ENCODE data around the gene TBC1D22A.

DNA sequence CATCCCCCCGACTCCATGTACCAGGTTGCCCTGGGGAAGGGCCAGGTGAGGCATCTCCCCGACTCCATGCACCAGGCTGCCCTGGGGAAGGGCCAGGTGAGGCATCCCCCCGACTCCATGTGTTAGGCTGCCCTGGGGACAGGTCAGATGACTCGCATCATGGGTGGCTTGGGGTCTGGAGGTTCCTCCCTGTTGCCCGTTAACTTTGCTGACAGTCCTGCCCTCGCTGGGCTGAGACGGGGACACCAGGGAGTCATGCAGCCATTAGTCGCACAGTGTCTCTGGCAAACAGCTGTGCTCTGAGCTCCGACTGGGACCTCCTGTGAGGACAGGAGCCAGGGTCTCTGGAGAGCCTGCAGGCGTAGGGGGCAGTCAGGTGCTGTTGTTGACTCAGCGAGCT is 336.1 kb downstream of the TBC1D22A start:
- TF ChIP-seq POLR2A (IDR thresholded peaks at IDR 0.05), result no peak
- TF ChIP-seq, protein P1, sequence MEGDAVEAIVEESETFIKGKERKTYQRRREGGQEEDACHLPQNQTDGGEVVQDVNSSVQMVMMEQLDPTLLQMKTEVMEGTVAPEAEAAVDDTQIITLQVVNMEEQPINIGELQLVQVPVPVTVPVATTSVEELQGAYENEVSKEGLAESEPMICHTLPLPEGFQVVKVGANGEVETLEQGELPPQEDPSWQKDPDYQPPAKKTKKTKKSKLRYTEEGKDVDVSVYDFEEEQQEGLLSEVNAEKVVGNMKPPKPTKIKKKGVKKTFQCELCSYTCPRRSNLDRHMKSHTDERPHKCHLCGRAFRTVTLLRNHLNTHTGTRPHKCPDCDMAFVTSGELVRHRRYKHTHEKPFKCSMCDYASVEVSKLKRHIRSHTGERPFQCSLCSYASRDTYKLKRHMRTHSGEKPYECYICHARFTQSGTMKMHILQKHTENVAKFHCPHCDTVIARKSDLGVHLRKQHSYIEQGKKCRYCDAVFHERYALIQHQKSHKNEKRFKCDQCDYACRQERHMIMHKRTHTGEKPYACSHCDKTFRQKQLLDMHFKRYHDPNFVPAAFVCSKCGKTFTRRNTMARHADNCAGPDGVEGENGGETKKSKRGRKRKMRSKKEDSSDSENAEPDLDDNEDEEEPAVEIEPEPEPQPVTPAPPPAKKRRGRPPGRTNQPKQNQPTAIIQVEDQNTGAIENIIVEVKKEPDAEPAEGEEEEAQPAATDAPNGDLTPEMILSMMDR (IDR thresholded peaks at IDR 0.05), result no peak

Measured in upper lobe of left lung (tissue), 4 donors.